G401.6 (cell line): ENCODE measurements around the gene GSG1L.

Experiments
- FAIRE-seq: peaks from 2 replicates; lab custom pipeline; 2012; peaks lifted over from hg19 to GRCh38; lab: Jason Lieb, UNC

Gene GSG1L

GRCh38 chr16:27818246-27818645, 245.3 kb downstream of the GSG1L start:
- no peak for FAIRE-seq

GRCh38 chr16:27817038-27817437, 246.5 kb downstream of the GSG1L start:
- FAIRE-seq, result no peak

DNA sequence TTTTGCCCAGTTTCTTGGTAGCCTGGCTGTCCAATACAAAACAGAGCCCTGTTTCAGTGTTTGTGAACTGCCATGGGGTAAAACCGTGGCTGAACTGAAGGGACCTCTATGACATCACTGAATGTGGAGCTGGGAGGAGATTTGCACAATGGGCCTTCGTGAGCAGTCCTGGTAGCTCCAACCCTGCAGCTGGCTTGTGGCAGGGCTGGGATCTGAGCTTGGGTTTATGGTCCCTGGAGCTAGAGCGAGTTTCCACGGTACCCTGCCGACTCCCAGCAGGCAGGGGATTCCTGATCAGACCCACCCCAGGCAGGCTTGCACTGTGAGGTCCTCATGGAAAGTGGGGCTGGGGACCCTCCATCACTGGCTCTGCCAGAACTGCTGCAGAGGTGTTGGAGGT, 247.0 kb downstream of the GSG1L start:
- no peak for FAIRE-seq

DNA sequence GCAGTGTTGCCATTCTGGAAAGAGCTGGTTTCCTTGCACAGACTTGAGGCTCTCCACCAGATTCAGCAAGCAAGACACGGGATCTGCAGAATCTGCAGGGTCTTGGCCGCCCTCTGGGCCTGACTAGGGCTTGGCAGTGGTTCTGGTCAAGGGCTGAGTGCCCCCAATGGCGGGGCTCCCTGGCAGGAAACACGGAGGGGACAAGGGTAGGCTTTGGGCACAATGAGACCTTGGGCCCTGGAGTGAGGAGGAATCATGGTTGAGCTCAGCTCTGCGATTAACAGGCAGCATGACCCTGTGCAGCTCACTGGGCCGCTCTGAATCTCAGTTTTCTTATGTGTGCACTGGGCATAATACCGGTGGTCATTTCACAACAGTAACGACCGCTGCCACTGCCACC, 249.9 kb downstream of the GSG1L start:
- FAIRE-seq, result no peak

DNA sequence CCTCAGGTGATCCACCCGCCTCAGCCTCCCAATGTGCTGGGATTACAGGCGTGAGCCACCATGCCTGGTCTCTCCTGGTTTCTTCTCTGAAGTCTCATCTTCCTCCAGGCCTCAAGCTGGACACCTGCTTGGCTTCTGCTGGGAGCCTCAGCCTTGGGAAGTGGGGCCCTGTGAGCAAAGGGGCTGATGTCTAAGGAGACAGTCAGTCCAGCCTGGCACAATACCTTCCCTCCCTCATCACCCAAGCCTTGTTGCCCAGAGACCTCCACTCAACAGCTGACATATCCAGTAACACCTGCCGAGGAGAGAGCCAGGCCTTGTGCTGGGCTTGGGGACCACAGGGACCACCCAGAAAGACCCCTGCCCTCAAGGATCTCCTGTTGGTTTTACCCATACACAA, 251.6 kb downstream of the GSG1L start:
- FAIRE-seq, result no peak

DNA sequence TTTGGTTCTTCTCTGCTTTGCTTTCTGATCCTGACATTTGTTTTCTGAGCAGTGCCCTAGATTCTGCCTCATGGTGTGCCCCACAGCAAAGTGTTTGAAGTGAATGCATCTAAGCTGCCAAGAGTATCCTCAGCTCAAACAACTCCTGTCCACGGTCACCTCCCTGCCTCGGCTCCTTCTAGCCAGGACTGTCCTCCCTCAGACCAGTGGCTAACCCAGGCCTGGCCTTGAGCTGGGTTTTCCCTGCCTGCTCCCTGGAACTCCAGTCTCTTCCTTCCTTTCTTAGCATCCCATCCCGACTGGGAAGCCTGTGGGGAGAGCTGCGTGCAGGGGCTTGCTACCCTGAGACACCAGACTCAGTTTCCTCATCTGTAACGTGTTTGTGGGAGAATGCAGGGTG, 256.5 kb downstream of the GSG1L start:
- no peak for FAIRE-seq

DNA sequence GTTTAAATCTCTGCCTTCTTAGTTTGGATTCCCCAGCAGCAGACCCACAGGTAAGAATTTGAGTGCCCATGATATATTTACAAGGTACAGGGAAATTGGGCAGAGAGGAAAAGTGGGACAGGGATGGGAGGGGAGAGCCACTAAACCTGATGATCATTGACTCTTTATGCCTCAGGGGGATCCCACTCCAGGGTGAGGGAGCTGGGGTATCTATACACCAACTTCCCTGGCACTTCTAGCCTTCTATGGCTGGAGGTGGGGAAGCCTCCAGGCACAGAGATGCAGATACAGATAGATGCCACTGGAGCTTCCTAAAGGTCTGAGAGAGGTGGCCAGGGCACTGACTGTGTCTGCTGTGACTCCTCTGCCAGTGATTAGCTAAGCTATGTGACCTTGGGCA, 257.1 kb downstream of the GSG1L start:
- no peak for FAIRE-seq

- no peak for FAIRE-seq
Measured at GRCh38 chr16:27805828-27806351, 257.6 kb downstream of the GSG1L start.

DNA sequence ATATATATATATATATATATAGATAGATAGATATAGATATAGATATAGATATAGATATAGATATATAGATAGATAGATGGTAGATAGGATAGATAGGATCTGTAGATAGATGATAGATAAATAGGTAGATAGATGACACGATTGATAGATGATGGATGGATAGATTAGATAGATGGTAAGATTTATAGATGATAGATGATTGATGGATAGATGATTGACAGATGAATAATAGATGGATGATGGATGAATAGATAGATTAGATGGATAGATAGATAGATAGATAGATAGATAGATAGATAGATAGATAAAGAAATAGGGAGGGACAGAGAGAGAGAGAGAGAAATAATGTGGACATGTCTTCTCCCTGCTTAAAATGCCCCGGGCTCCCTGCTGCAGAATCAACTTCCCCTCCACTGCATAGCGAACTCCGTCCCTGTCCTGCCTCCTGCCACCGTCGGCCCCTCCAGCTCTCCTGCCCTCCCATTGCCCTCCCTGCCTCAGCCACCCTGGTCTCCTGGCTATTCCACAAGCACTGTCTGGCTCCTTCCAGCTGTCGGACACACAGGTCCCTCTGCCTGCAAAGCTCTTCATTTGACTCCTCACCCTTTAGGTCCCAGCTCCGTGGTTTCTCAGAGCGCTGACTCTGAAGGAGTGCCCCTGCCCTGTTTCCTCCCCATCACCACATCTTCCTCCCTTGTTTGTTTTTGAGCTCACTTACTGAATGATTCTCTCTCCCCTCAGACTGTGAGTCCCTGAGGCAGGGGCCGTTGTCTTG, 259.6 kb downstream of the GSG1L start:
- no peak for FAIRE-seq

GRCh38 chr16:27802664-27803439, 260.7 kb downstream of the GSG1L start:
- no peak for FAIRE-seq

GRCh38 chr16:27801289-27801945, 262.1 kb downstream of the GSG1L start:
- FAIRE-seq, result no peak

- FAIRE-seq, result no peak
Measured at GRCh38 chr16:27800817-27801216, 262.7 kb downstream of the GSG1L start.

- no peak for FAIRE-seq
Measured at GRCh38 chr16:27799896-27800295, 263.6 kb downstream of the GSG1L start.

DNA sequence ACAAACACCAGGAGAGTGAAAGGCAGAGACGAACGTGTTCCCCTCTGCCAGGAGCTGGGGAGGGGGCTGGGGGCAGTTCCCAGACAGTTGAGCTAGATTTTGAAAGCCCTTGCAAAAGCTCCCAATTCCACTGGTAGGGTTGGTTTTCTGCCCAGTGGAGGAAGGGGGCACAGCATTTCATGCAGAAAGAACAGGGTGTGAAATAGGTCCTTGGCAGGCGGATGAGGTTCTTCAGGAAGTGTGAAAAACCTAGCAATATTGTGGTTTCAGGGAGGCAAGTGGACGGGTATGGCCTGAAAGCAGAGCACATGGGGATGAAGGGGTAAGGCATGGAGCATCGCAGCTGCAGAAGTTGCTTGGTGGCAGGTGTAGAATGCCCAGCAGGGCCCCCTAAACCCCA, 265.3 kb downstream of the GSG1L start:
- FAIRE-seq, result no peak

- no peak for FAIRE-seq
Measured at GRCh38 chr16:27795992-27796614, 267.4 kb downstream of the GSG1L start.

- no peak for FAIRE-seq
Measured at GRCh38 chr16:27793249-27793622, 270.3 kb downstream of the GSG1L start.

GRCh38 chr16:27792486-27793248, 270.8 kb downstream of the GSG1L start:
- FAIRE-seq, result no peak

- no peak for FAIRE-seq
Measured at GRCh38 chr16:27791404-27791719, 272.2 kb downstream of the GSG1L start.

DNA sequence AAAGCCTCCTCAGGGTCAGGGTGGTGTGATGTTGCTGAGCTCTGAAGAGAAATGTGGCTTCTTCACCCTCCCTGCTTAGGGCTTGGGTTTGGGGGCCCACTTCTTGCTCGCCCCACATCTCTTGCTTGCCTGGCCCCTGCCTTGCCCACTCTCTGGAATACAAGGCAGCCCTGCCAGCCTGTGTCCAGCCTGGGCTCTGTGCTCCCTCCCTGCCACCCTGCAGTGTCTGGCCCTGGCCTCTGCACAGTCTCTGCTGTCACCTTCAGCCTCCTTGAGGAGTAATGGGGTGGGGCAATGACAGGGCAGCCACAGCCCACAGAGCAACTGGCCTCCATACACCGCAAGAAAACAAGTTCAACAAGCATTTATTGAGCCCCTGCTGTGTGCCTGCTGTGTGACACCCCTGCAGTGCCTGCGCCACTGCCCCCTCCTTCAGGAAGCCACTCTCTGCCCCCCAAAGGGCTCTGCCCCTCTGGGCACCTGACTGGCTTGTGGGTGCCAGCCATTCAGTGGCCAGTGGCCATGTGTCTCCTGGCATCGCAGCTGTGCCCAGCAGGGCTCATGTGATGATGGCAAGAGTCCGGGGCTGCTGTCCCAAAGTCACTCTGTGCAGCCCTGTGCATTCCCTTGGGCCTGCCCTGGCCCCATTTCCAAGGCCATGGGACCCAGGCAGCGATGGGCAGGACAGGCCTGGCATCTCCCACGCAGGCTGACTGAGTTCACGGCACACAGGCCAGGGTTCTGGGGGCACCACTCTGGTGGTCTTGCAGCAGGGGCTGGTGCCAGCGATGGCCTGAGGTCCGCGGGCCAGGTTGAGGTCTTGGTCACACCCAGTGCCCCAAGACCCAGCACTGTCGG, 272.7 kb downstream of the GSG1L start:
- no peak for FAIRE-seq

DNA sequence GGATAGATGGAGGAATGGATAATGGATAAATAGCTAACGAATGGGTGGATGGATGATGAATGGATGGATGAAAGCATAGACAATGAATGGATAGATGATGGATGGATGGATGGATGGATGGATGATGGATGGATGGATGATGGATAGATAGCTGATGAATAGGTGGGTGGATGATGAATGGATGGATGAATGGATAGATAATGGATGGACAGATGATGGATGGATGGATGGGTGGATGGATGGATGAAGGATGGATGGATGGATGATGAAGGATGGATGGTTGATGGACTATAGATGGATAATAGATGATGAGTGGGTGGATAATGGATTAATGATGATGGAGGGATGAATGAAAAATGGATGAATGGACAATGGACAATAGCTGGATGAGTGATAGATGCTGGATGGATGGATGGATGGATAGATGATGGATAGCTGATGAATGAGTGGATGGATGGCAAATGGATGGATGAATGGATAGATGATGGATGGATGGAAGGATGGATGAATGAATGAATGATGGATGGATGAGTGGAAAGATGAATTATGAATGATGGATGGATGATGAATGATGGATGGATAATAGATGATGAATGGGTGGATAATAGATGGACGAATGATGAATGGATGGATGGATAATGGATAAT, 273.8 kb downstream of the GSG1L start:
- FAIRE-seq, result no peak

GRCh38 chr16:27789150-27789549, 274.4 kb downstream of the GSG1L start:
- no peak for FAIRE-seq
